GM13976 (cell line): ENCODE measurements around the gene NTHL1.

Experiments
- DNase-seq: peaks from one replicate; pipeline ENCODE4 v3.0.0; 2012; ENCODE audit warnings: low spot score
- CTCF ChIP-seq: IDR thresholded peaks from 2 replicates; pipeline ENCODE4 v1.5.1; 2012; ENCODE audit warnings: borderline replicate concordance, mild to moderate bottlenecking; ENCODE audit not compliant: insufficient read depth; ENCODE audit errors: extremely low read depth, missing control alignments, control extremely low read depth
- in situ Hi-C: fragments of 300-500 bp; cut with MboI; formaldehyde crosslinking; loops from one replicate; pipeline ENCODE4 v1.12.0; 2022; ENCODE audit warnings: low sequenced_read_pairs, mixed read lengths, inconsistent platforms; ENCODE audit not compliant: unreplicated experiment

NTHL1 gene

GRCh38 chr16:2053211-2053610 is 5.6 kb upstream of the NTHL1 start:
- DNase-seq: no peak
- no peak for TF ChIP-seq CTCF
- in situ Hi-C loops: no loop called here

GRCh38 chr16:2048116-2048543 is 496 bp upstream of the NTHL1 start:
- no peak for DNase-seq
- TF ChIP-seq CTCF: no peak
- in situ Hi-C loops: no loop called here

GRCh38 chr16:2046893-2047329 is 723 bp downstream of the NTHL1 start:
- in situ Hi-C loops: no loop called here
- TF ChIP-seq CTCF: no peak
- DNase-seq: no peak

GRCh38 chr16:2045965-2046892 is 1.4 kb downstream of the NTHL1 start:
- no peak for DNase-seq
- in situ Hi-C loops: no loop called here
- TF ChIP-seq CTCF: no peak

- DNase-seq: no peak
- TF ChIP-seq CTCF: no peak
- in situ Hi-C loops: no loop called here
Observed at GRCh38 chr16:2044541-2044940, 3.1 kb downstream of the NTHL1 start.

- in situ Hi-C loops: no loop called here
- DNase-seq: peak; percentile 57
- no peak for TF ChIP-seq CTCF
Observed at GRCh38 chr16:2043667-2044451, 3.8 kb downstream of the NTHL1 start.
